PC-3 (cell line): ENCODE measurements around the gene TJAP1. TPM values are rescaled to one million over a fixed set of nuclear protein-coding genes. Genes with fewer than 3 reads are reported as not detected.
"Not testable (repeated sequence)": the region's sequence is repeated elsewhere in the genome, so short reads cannot be mapped to it uniquely, and the experiment has no call there.

Source experiments
- ATAC-seq: fragments of 200-7000 bp; cut with Tn5 transposase; 2 replicates; pipeline ENCODE4 v1.9.1; 2020; ENCODE audit warnings: mild to moderate bottlenecking, moderate library complexity
- BruUV-seq: library from RNA; stranded (reverse); fragments of 400-500 nt; replicated peaks from 2 replicates; lab custom pipeline; 2021; lab: Mats Ljungman, UMichigan
- CTCF ChIA-PET: fragments of 300-600 bp; sonication (Branson Sonifier 250); formaldehyde crosslinking; loops from one replicate; lab custom pipeline; 2022; ENCODE audit warnings: antibody characterized with exemption; lab: Charles Lee
- POLR2A ChIA-PET: fragments of 300-600 bp; sonication (Branson Sonifier 250); formaldehyde crosslinking; loops from one replicate; lab custom pipeline; 2022; ENCODE audit warnings: antibody characterized with exemption; ENCODE audit not compliant: unreplicated experiment; lab: Charles Lee
- DNase-seq: peaks from one replicate; pipeline ENCODE4 v3.0.0-alpha.2; 2015
- H2AFZ ChIP-seq: fragments of 300-600 bp; sonication (generic); 2 replicates; pipeline ENCODE4 v1.6.0; 2016; ENCODE audit warnings: antibody characterized with exemption, low read length
- H3F3A ChIP-seq: fragments of 300-600 bp; sonication (generic); one replicate; pipeline ENCODE4 v1.6.0; 2017; ENCODE audit warnings: antibody characterized with exemption, low read length, control low read depth, mild to moderate bottlenecking; ENCODE audit not compliant: unreplicated experiment
- H3K27ac ChIP-seq: fragments of 300-600 bp; sonication (generic); 2 replicates; pipeline ENCODE4 v1.5.1; 2016; ENCODE audit warnings: mild to moderate bottlenecking, low read length
- H3K27me3 ChIP-seq: fragments of 300-600 bp; sonication (generic); 2 replicates; pipeline ENCODE4 v1.6.1; 2016; ENCODE audit warnings: low read length, mixed read lengths
- H3K36me3 ChIP-seq: fragments of 300-600 bp; sonication (generic); 2 replicates; pipeline ENCODE4 v1.6.1; 2016; ENCODE audit warnings: low read depth, mixed run types, low read length, mixed read lengths
- H3K4me1 ChIP-seq: fragments of 300-600 bp; sonication (generic); 2 replicates; pipeline ENCODE4 v1.5.1; 2016; ENCODE audit warnings: low read length; ENCODE audit not compliant: insufficient read depth
- H3K4me2 ChIP-seq: fragments of 300-600 bp; sonication (generic); 2 replicates; pipeline ENCODE4 v1.6.0; 2016; ENCODE audit warnings: low read length
- H3K4me3 ChIP-seq: fragments of 300-600 bp; sonication (generic); 2 replicates; pipeline ENCODE4 v1.5.1; 2016; ENCODE audit warnings: mild to moderate bottlenecking, low read length, mixed read lengths
- H3K79me2 ChIP-seq: fragments of 300-600 bp; sonication (generic); 2 replicates; pipeline ENCODE4 v1.6.1; 2017; ENCODE audit warnings: low read length, mixed read lengths
- H3K9ac ChIP-seq: fragments of 300-600 bp; sonication (generic); 2 replicates; pipeline ENCODE4 v1.6.0; 2016; ENCODE audit warnings: mild to moderate bottlenecking, low read length
- H3K9me2 ChIP-seq: fragments of 300-600 bp; sonication (generic); replicated peaks from 2 replicates; pipeline ENCODE4 v1.6.1; 2016; ENCODE audit warnings: mixed run types, low read length, mixed read lengths
- H3K9me3 ChIP-seq: fragments of 300-600 bp; sonication (generic); 2 replicates; pipeline ENCODE4 v1.6.1; 2016; ENCODE audit warnings: low read length, mixed read lengths
- H4K20me1 ChIP-seq: fragments of 300-600 bp; sonication (generic); 2 replicates; pipeline ENCODE4 v1.6.1; 2016; ENCODE audit warnings: low read length, mixed read lengths
- CTCF ChIP-seq: fragments of 300-600 bp; sonication (generic); conservative IDR thresholded peaks from 2 replicates; pipeline ENCODE4 v1.5.1; 2017; ENCODE audit warnings: antibody characterized with exemption, low read depth, mild to moderate bottlenecking, low read length
- EZH2 ChIP-seq: fragments of 300-600 bp; sonication (generic); IDR thresholded peaks from one replicate; pipeline ENCODE4 v1.6.1; 2017; ENCODE audit warnings: antibody characterized with exemption, mild to moderate bottlenecking, low read length; ENCODE audit not compliant: unreplicated experiment
- EZH2phosphoT487 ChIP-seq: fragments of 300-600 bp; sonication (generic); IDR thresholded peaks from 2 replicates; pipeline ENCODE4 v1.6.1; 2018; ENCODE audit warnings: mild to moderate bottlenecking, antibody characterized with exemption, low read length, borderline replicate concordance
- intact Hi-C: fragments of 100-400 bp; cut with micrococcal nuclease; formaldehyde crosslinking; loops from 2 replicates; pipeline ENCODE4 v1.9.0; 2023
- total RNA-seq: library from RNA; depleted of rRNA; stranded (reverse); fragments of >200 nt; gene quantifications from 2 replicates; pipeline ENCODE4 v1.2.3, GENCODE V29; 2014

The TJAP1 gene
- total RNA-seq, 1 experiment from 2014 or later: 28.5 TPM

GRCh38 chr6:43497689-43498088 is 20.3 kb downstream of the TJAP1 start:
- Histone ChIP-seq H3K4me1 (peaks cover 4% of the 10 kb centered on the region; the same call in 1 of the 2 replicates), H3K4me3 (no peak overlapping the region), H3F3A (no peaks in the 10 kb centered on the region), H3K9ac (no peak overlapping the region), H3K9me2 (no peaks in the 10 kb centered on the region), H3K27me3 (no peaks in the 10 kb centered on the region), H3K9me3 (no peaks in the 10 kb centered on the region), H4K20me1 (0 out of 2 replicates have a peak, but pooled peaks cover 7% of the 10 kb centered on the region), H2AFZ (no peak overlapping the region), H3K79me2 (peaks cover 23% of the 10 kb centered on the region), H3K4me2 (no peak overlapping the region), H3K36me3 (peaks cover 11% of the 10 kb centered on the region), H3K27ac (no peak overlapping the region)
- DNase-seq (no peak), ATAC-seq (no peak)
- TF ChIP-seq EZH2 (no peak), EZH2phosphoT487 (no peak), CTCF (no peak)
- intact Hi-C loops: no loop called here
- POLR2A ChIA-PET: no interaction called here
- BruUV-seq: no TSS peak
- CTCF ChIA-PET: no interaction called here

- H3K9me2 ChIP-seq, H3K27ac ChIP-seq, BruUV-seq, H3K9ac ChIP-seq, H2AFZ ChIP-seq, H3K4me3 ChIP-seq, H4K20me1 ChIP-seq, H3F3A ChIP-seq, H3K4me2 ChIP-seq, POLR2A ChIA-PET, DNase-seq, CTCF ChIA-PET, H3K9me3 ChIP-seq, H3K27me3 ChIP-seq, H3K4me1 ChIP-seq, intact Hi-C loops, ATAC-seq: not testable (repeated sequence)
- peaks cover 19% of the 10 kb centered on the region for H3K79me2 ChIP-seq
- H3K36me3 ChIP-seq: peaks cover 14% of the 10 kb centered on the region
Measured at GRCh38 chr6:43498291-43498690, 20.9 kb downstream of the TJAP1 start.

DNA sequence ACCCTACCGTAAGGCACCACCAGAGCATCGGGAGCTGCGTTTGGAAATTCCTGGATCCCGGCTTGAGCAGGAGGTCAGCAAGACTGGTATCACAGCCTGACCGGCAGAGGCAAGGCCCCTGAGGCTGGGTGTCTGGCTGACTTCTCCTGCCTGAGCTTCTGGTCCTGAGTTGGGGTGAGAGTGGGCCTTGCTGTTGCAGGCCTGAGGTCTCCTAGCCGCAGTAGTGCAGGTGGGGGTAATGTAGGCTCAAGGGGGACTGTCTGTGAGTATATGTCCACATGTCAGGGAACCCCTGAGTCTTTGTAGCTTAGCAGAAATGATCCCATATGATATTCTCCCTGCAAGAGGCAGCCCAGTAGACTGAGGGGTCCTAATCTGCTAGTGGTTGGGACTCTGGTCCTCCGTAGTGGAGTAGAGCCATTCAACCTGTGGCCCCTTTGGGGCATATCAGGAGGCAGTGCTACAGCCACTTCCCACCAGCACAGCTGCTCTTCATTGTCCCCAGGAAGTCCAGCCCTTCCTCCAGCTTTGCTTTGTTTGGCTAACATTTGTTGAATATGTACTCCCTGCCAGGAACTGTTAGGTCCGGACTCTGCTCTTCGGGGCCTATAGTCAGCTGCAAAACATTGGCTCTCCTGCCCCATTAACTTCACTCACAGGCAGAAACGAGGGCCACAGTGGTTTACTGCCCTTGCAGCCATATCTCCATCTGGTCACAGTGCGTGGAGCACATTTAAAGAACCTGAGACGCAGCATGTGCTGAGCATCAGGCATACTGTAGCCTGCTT is 21.9 kb downstream of the TJAP1 start:
- H3K9me2 ChIP-seq: no peaks in the 10 kb centered on the region
- intact Hi-C loops: no loop called here
- no peak for TF ChIP-seq CTCF
- TF ChIP-seq EZH2phosphoT487: no peak
- no peak for TF ChIP-seq EZH2
- H3K27ac ChIP-seq: no peak overlapping the region
- H3K27me3 ChIP-seq: no peaks in the 10 kb centered on the region
- ChIA-PET CTCF (no interaction called here), POLR2A (no interaction called here)
- peaks cover 4% of the 10 kb centered on the region; the same call in 1 of the 2 replicates for H3K4me1 ChIP-seq
- no peak overlapping the region for H3K9ac ChIP-seq
- ATAC-seq: no peak
- H3F3A ChIP-seq: no peaks in the 10 kb centered on the region
- BruUV-seq: no TSS peak
- H2AFZ ChIP-seq: no peak overlapping the region
- no peak overlapping the region for H3K4me2 ChIP-seq
- H4K20me1 ChIP-seq: 0 out of 2 replicates have a peak, but pooled peaks cover 7% of the 10 kb centered on the region
- H3K9me3 ChIP-seq: no peaks in the 10 kb centered on the region
- peaks cover 10% of the 10 kb centered on the region; the same call in 1 of the 2 replicates for H3K79me2 ChIP-seq
- H3K36me3 ChIP-seq: peaks cover 14% of the 10 kb centered on the region
- DNase-seq: no peak
- no peak overlapping the region for H3K4me3 ChIP-seq
